PC-3 (cell line): ENCODE results near the gene GALNT18.

Source experiments
- CTCF ChIP-seq: fragments of 300-600 bp; sonication (generic); conservative IDR thresholded peaks from 2 replicates; pipeline ENCODE4 v1.5.1; 2017; ENCODE audit warnings: antibody characterized with exemption, low read depth, mild to moderate bottlenecking, low read length
- EZH2 ChIP-seq: fragments of 300-600 bp; sonication (generic); IDR thresholded peaks from one replicate; pipeline ENCODE4 v1.6.1; 2017; ENCODE audit warnings: antibody characterized with exemption, mild to moderate bottlenecking, low read length; ENCODE audit not compliant: unreplicated experiment

GRCh38 chr11:11540157-11540556 lies 81.6 kb downstream of the GALNT18 start:
- TF ChIP-seq EZH2 (no peak), CTCF (no peak)
